Panc1 (cell line): ENCODE data around the gene CCBE1. TPM values are rescaled to one million over a fixed set of nuclear protein-coding genes. Genes with fewer than 3 reads are reported as not detected.

ENCODE experiments used
- ATAC-seq: fragments of 200-7000 bp; cut with Tn5 transposase; 2 replicates; pipeline ENCODE4 v1.9.1; 2020; ENCODE audit warnings: mild to moderate bottlenecking, moderate library complexity
- BruUV-seq: library from RNA; stranded (reverse); fragments of 400-500 nt; replicated peaks from 2 replicates; lab custom pipeline; 2021; lab: Mats Ljungman, UMichigan
- CTCF ChIA-PET: fragments of 300-600 bp; sonication (Branson Sonifier 250); formaldehyde crosslinking; loops from one replicate; lab custom pipeline; 2022; ENCODE audit warnings: antibody characterized with exemption; lab: Charles Lee
- POLR2A ChIA-PET: fragments of 300-600 bp; sonication (Branson Sonifier 250); formaldehyde crosslinking; loops from one replicate; lab custom pipeline; 2022; ENCODE audit warnings: antibody characterized with exemption; lab: Charles Lee
- DNase-seq: peaks from one replicate; pipeline ENCODE4 v3.0.0-alpha.2; 2010; ENCODE audit warnings: low read depth, low spot score
- H3K27ac ChIP-seq: 2 replicates; pipeline ENCODE4 v1.5.1; 2011; ENCODE audit warnings: mild to moderate bottlenecking, low read length, inconsistent platforms
- H3K27me3 ChIP-seq: fragments of 200-500 bp; sonication (Bioruptor generic); 2 replicates; pipeline ENCODE4 v1.6.0; 2014; ENCODE audit warnings: low read length, inconsistent platforms; ENCODE audit not compliant: control insufficient read depth, insufficient read depth
- H3K36me3 ChIP-seq: fragments of 200-500 bp; sonication (Bioruptor generic); 2 replicates; pipeline ENCODE4 v1.5.1; 2014; ENCODE audit warnings: inconsistent platforms, mild to moderate bottlenecking, low read length, moderate library complexity; ENCODE audit not compliant: control insufficient read depth, insufficient read depth
- H3K4me1 ChIP-seq: 2 replicates; pipeline ENCODE4 v1.5.1; 2011; ENCODE audit warnings: inconsistent platforms, mild to moderate bottlenecking, low read length, moderate library complexity; ENCODE audit not compliant: control insufficient read depth, insufficient read depth
- H3K4me3 ChIP-seq, 2 experiments: 2 replicates each; pipeline ENCODE4 v1.5.1; 2011 to 2012; ENCODE audit warnings: low read depth in 2 of 2, low read length in 2 of 2, mild to moderate bottlenecking in 2 of 2, inconsistent platforms in 1 of 2, moderate library complexity in 1 of 2
- H3K9me3 ChIP-seq: fragments of 200-500 bp; sonication (Bioruptor generic); 2 replicates; pipeline ENCODE4 v1.5.1; 2014; ENCODE audit warnings: low read depth, mild to moderate bottlenecking, inconsistent platforms, low read length, moderate library complexity; ENCODE audit not compliant: control insufficient read depth, insufficient read depth
- POLR2AphosphoS5 ChIP-seq: IDR thresholded peaks from 2 replicates; pipeline ENCODE4 v1.6.1; 2012; ENCODE audit warnings: mild to moderate bottlenecking, low read depth, low read length, moderate library complexity
- SIN3A ChIP-seq: IDR thresholded peaks from 2 replicates; pipeline ENCODE4 v1.6.1; 2012; ENCODE audit warnings: low read depth, mild to moderate bottlenecking, low read length, moderate library complexity, borderline replicate concordance; ENCODE audit not compliant: insufficient read depth
- TCF7L2 ChIP-seq: IDR thresholded peaks from 2 replicates; pipeline ENCODE4 v1.6.1; 2011; ENCODE audit warnings: mild to moderate bottlenecking, low read depth, low read length, inconsistent platforms
- in situ Hi-C: cut with HindIII; loops from 2 replicates; pipeline ENCODE4 v1.10.0; 2016; ENCODE audit warnings: low sequenced_read_pairs, low pct_unique_long_range_greater_than_20kb
- intact Hi-C: fragments of 100-400 bp; cut with micrococcal nuclease; formaldehyde crosslinking; loops from one replicate; pipeline ENCODE4 v1.10.0; 2022; ENCODE audit not compliant: unreplicated experiment
- total RNA-seq: library from RNA; stranded (reverse); gene quantifications from one replicate; pipeline ENCODE4 v1.2.1, GENCODE V29; 2021; ENCODE audit not compliant: unreplicated experiment
- TF ChIP-seq, protein P1 (sequence below): fragments of 450-650 bp; IDR thresholded peaks from 2 replicates; pipeline ENCODE4 v1.5.1; 2017; ENCODE audit warnings: mild to moderate bottlenecking
- TF ChIP-seq, protein P2 (sequence below), 2 experiments: IDR thresholded peaks; 2 replicates each; pipeline ENCODE4 v1.6.1; 2011 to 2012; ENCODE audit warnings: low read depth in 2 of 2, control low read depth in 1 of 2, low read length in 1 of 2, mild to moderate bottlenecking in 1 of 2, moderate library complexity in 1 of 2; ENCODE audit not compliant: insufficient read depth in 1 of 2

CCBE1 gene
- total RNA-seq, 1 experiment from 2014 or later = 0.13 TPM

DNA sequence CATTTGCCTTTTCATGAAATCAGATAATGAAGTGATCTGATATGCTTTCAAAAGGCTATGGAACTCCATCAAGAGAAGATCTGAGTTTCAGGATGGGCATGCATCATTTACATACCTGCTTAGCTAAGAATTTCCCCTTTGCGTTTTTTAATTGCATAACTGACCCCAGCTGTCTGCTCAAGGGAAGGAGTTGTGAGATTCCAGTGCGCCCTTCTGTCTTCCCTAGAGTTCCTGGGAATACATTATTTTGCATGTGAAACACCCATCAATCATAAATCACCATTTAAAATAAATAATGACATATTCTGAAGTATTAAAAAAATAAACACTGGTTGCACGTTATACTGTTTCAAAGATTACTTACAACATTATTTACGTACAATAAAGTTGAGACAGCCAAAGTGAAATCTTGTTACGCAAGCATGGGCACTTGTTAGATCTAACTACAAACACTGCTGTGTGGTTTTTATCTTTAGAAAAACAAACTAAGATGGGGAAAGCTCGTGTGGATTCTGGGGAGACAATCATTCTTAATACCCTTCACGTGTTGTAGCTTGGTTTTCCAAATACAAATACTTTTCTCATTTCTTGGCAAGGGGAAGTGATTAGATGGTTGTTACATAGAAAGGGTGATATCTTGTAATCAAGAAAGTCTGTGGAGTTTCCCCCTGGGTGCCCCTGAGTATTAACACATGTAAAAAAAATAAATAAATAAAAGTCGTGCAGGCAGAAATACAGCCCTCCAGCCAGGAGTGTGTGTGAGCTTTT lies 212.5 kb downstream of the CCBE1 start:
- Histone ChIP-seq H3K4me3 (no peak overlapping the region), H3K27ac (no peak overlapping the region), H3K36me3 (no peaks in the 10 kb centered on the region), H3K9me3 (no peaks in the 10 kb centered on the region), H3K4me1 (no peaks in the 10 kb centered on the region), H3K27me3 (no peaks in the 10 kb centered on the region)
- in situ Hi-C loops (no loop called here), intact Hi-C loops (no loop called here)
- TF ChIP-seq, protein P1, sequence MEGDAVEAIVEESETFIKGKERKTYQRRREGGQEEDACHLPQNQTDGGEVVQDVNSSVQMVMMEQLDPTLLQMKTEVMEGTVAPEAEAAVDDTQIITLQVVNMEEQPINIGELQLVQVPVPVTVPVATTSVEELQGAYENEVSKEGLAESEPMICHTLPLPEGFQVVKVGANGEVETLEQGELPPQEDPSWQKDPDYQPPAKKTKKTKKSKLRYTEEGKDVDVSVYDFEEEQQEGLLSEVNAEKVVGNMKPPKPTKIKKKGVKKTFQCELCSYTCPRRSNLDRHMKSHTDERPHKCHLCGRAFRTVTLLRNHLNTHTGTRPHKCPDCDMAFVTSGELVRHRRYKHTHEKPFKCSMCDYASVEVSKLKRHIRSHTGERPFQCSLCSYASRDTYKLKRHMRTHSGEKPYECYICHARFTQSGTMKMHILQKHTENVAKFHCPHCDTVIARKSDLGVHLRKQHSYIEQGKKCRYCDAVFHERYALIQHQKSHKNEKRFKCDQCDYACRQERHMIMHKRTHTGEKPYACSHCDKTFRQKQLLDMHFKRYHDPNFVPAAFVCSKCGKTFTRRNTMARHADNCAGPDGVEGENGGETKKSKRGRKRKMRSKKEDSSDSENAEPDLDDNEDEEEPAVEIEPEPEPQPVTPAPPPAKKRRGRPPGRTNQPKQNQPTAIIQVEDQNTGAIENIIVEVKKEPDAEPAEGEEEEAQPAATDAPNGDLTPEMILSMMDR = no peak
- ATAC-seq (no peak), DNase-seq (no peak)
- ChIA-PET POLR2A (no interaction called here), CTCF (no interaction called here)
- no TSS peak for BruUV-seq

GRCh38 chr18:59484131-59484530 lies 213.1 kb downstream of the CCBE1 start:
- CTCF ChIA-PET = no interaction called here
- no TSS peak for BruUV-seq

DNA sequence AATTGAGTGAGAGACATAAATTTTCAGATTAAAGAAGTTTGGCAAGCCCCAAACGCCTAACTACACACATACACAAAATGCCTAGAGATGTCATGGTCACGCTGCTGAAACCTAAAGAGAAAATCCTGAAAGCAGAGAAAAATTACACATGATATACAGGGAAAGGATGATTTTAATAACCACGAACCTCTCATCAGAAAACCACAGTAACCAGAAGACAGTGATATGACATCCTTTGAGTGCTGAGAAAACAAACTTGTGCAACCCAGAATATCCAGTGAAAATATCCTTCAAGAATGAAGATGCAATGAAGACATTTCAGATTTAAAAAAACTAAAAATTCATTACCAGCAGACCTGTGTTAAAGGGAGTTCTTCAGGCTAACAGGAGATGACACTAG lies 215.8 kb downstream of the CCBE1 start:
- ChIA-PET POLR2A (no interaction called here), CTCF (no interaction called here)
- Histone ChIP-seq H3K4me1 (no peaks in the 10 kb centered on the region), H3K4me3 (no peak overlapping the region), H3K36me3 (no peaks in the 10 kb centered on the region), H3K27me3 (no peaks in the 10 kb centered on the region), H3K27ac (no peak overlapping the region), H3K9me3 (no peaks in the 10 kb centered on the region)
- intact Hi-C loops (no loop called here), in situ Hi-C loops (no loop called here)
- no peak for DNase-seq
- TF ChIP-seq POLR2AphosphoS5 (no peak), TCF7L2 (no peak), SIN3A (no peak)
- TF ChIP-seq, protein P2, sequence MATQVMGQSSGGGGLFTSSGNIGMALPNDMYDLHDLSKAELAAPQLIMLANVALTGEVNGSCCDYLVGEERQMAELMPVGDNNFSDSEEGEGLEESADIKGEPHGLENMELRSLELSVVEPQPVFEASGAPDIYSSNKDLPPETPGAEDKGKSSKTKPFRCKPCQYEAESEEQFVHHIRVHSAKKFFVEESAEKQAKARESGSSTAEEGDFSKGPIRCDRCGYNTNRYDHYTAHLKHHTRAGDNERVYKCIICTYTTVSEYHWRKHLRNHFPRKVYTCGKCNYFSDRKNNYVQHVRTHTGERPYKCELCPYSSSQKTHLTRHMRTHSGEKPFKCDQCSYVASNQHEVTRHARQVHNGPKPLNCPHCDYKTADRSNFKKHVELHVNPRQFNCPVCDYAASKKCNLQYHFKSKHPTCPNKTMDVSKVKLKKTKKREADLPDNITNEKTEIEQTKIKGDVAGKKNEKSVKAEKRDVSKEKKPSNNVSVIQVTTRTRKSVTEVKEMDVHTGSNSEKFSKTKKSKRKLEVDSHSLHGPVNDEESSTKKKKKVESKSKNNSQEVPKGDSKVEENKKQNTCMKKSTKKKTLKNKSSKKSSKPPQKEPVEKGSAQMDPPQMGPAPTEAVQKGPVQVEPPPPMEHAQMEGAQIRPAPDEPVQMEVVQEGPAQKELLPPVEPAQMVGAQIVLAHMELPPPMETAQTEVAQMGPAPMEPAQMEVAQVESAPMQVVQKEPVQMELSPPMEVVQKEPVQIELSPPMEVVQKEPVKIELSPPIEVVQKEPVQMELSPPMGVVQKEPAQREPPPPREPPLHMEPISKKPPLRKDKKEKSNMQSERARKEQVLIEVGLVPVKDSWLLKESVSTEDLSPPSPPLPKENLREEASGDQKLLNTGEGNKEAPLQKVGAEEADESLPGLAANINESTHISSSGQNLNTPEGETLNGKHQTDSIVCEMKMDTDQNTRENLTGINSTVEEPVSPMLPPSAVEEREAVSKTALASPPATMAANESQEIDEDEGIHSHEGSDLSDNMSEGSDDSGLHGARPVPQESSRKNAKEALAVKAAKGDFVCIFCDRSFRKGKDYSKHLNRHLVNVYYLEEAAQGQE (IDR thresholded peaks at IDR 0.05; ENCODE audit: insufficient read depth in 1 of 2, low read depth in 2 of 2, low read length in 1 of 2) = no peak
- TF ChIP-seq, protein P1 = no peak
- no TSS peak for BruUV-seq
- ATAC-seq = no peak

More at GRCh38 chr18:59484131-59484530, 213.1 kb downstream of the CCBE1 start:
- DNase-seq (no peak), ATAC-seq (no peak)
- intact Hi-C loops = no loop called here
- in situ Hi-C loops = no loop called here
- no peaks in the 10 kb centered on the region for H3K9me3 ChIP-seq
- H3K27ac ChIP-seq = no peak overlapping the region
- TF ChIP-seq POLR2AphosphoS5 = no peak
- no peaks in the 10 kb centered on the region for H3K27me3 ChIP-seq
- no peak overlapping the region for H3K4me3 ChIP-seq
- H3K36me3 ChIP-seq = no peaks in the 10 kb centered on the region
- no peaks in the 10 kb centered on the region for H3K4me1 ChIP-seq
- POLR2A ChIA-PET = interaction anchor here (0.6 kb wide), 1 partner anchor 20 kb away, joined by 8 read pairs; no protein-coding TSS in a partner anchor
